Activated naive CD8-positive, alpha-beta T cell treated with anti-CD3 and anti-CD28 coated beads, Interleukin-2, amount 10 ng/mL, durations not matched to agents 7 days and 5 days (primary cell): Measurements from ENCODE around the gene GARIN3. TPM values are rescaled to one million over a fixed set of nuclear protein-coding genes. Genes with fewer than 3 reads are reported as not detected.

Source experiments
- ATAC-seq: fragments of 150-1000 bp; cut with Tn5 transposase; one replicate; pipeline ENCODE4 v1.10.0; 2021; ENCODE audit warnings: low read depth, moderate library complexity
- POLR2A ChIA-PET: fragments of 350-600 bp; sonication (Branson Sonifier 250); formaldehyde crosslinking; loops from one replicate; lab custom pipeline; 2021; ENCODE audit warnings: antibody characterized with exemption; lab: Charles Lee
- DNase-seq: peaks from one replicate; pipeline ENCODE4 v3.0.0; 2021
- H3K27ac Mint-ChIP-seq: one replicate; pipeline ENCODE4 v1.8.0; 2022; ENCODE audit warnings: mild to moderate bottlenecking, mixed read lengths
- H3K27me3 Mint-ChIP-seq: one replicate; pipeline ENCODE4 v1.8.0; 2022; ENCODE audit warnings: mild to moderate bottlenecking, moderate library complexity, mixed read lengths
- H3K36me3 Mint-ChIP-seq: one replicate; pipeline ENCODE4 v1.8.0; 2021; ENCODE audit warnings: mild to moderate bottlenecking, mixed read lengths
- H3K4me1 Mint-ChIP-seq: one replicate; pipeline ENCODE4 v1.8.0; 2021; ENCODE audit warnings: mixed read lengths
- H3K4me3 Mint-ChIP-seq: one replicate; pipeline ENCODE4 v1.8.0; 2022; ENCODE audit warnings: mild to moderate bottlenecking, moderate library complexity, mixed read lengths
- H3K9me3 Mint-ChIP-seq: one replicate; pipeline ENCODE4 v1.8.0; 2021; ENCODE audit warnings: mixed read lengths
- total RNA-seq, 2 experiments: library from RNA; stranded (reverse); gene quantifications; one replicate each; pipeline ENCODE4 v1.2.3, GENCODE V29; 2021

Gene GARIN3
- total RNA-seq, 2 experiments from 2014 or later, result not detected

DNA sequence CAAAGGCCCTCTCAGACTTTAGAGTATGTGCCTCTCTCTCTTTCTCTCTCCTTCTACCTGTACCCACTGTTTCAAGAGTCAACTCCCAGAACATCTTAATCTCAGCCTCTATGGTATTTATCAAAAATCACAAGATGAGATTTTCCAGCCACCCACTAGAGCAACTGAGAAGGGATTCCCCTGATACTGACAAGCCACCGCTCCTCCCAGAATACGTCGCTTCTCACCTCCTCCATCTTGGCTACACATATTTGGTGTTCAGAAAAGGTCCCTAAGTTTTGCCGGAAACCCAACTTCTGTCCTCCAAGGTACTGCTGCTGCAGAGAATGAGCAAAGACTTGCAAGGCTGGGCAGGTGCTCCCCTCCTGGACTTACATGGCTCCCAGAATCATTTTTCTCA, 6.1 kb downstream of the GARIN3 start:
- Mint-ChIP-seq H3K36me3 (peaks cover 2% of the 10 kb centered on the region), H3K4me1 (peaks cover 51% of the 10 kb centered on the region), H3K9me3 (no peaks in the 10 kb centered on the region), H3K4me3 (peak overlapping the region; percentile 47), H3K27me3 (no peaks in the 10 kb centered on the region), H3K27ac (peak overlapping the region; percentile 52)
- POLR2A ChIA-PET, result no interaction called here
- ATAC-seq (no peak), DNase-seq (no peak)

DNA sequence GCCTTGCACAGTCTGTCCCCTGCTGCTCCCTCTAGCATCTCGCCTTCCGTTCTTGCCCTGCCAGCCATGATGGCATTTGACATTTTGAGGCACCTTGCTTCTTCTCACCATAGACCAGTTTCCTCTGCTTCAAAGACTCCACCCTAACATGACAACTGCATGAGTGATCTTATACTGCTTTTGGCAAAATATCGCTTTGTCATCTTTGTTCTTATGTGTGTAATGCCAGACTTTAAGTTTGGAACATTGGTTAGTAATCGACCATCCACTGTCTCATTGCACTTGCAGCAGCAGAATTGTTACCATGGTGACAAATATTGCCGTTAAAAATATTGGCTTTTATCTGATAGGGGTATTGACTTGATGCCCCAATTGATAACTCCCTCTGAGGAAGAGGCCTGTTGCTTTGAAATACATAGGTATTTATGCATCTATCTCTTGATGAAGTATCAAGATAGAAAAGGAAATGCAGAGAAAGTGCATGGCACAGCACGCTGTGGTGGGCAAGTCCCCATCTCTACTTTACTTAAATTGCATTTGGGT, 6.8 kb downstream of the GARIN3 start:
- peaks cover 2% of the 10 kb centered on the region for H3K36me3 Mint-ChIP-seq
- H3K9me3 Mint-ChIP-seq, result no peaks in the 10 kb centered on the region
- DNase-seq (no peak), ATAC-seq (peak; percentile 60)
- peak overlapping the region; percentile 52 for H3K27ac Mint-ChIP-seq
- peaks cover 54% of the 10 kb centered on the region for H3K4me1 Mint-ChIP-seq
- no peaks in the 10 kb centered on the region for H3K27me3 Mint-ChIP-seq
- peak overlapping the region; percentile 29 for H3K4me3 Mint-ChIP-seq
- POLR2A ChIA-PET, result no interaction called here

DNA sequence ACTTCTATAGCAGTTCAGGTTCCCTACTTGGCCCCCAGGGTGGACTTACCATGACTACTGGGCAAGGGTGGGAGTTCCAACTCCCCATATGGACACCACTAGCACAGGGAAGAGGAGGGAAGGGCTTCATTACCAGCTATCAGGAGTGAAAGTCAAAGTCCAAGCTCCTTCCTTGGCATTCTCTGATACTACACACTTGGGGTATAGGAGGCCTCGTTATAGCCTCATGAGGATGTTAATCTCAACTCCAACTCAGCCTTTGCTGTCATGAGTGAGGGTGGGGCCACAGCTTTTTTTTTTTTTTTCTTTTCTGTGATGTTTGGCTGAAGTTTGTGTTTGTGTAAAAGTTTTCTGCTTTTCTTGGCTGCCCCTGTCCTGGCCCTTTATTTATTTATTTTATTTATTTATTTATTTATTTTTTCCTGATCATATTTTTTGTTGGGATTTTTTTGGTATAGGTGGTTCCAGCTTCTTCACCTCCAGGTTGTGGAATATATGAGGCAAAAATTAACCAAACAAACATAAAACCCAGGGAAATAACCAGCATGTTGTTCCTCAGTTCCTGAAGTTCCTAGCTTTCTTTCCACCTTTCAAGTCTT, 8.7 kb downstream of the GARIN3 start:
- peaks cover 2% of the 10 kb centered on the region for H3K36me3 Mint-ChIP-seq
- peaks cover 60% of the 10 kb centered on the region for H3K4me1 Mint-ChIP-seq
- no peaks in the 10 kb centered on the region for H3K9me3 Mint-ChIP-seq
- DNase-seq, result no peak
- no peaks in the 10 kb centered on the region for H3K27me3 Mint-ChIP-seq
- ATAC-seq, result no peak
- POLR2A ChIA-PET, result interaction anchor here (1.3 to 10.5 kb wide), 4 partner anchors 10 to 95 kb away, joined by 3 to 194 read pairs (median 26); partner anchors contain the start of genes GARIN3, ITK and MED7
- no peak overlapping the region for H3K4me3 Mint-ChIP-seq
- H3K27ac Mint-ChIP-seq, result peak overlapping the region; percentile 30

DNA sequence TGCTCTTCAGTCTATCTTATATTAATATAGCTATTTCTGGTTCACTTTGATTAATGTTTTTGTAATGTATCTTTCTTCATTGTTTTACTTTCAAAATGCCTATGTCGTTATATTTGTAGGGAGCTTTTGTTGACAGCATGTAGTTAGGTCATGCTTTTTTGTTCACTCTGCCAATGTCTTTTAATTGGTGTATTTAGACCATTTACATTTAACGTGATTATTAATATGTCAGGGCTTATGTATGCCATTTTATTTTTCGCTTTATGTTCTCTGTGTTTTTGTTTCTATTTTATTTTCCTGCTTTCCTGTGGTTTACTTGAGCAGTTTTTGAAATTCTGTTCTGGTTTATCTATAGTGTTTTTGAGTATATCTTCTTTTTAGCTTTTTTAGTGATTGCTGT, 10.8 kb downstream of the GARIN3 start:
- Mint-ChIP-seq H3K36me3 (peaks cover 2% of the 10 kb centered on the region), H3K4me1 (peaks cover 62% of the 10 kb centered on the region), H3K4me3 (peak overlapping the region; percentile 86), H3K9me3 (no peaks in the 10 kb centered on the region), H3K27ac (peak overlapping the region; percentile 95), H3K27me3 (no peaks in the 10 kb centered on the region)
- ATAC-seq (no peak), DNase-seq (no peak)
- POLR2A ChIA-PET, result interaction anchor here (0.5 to 10.5 kb wide), 10 partner anchors 12 to 116 kb away, joined by 3 to 194 read pairs (median 4); partner anchors contain the start of genes GARIN3, ITK and MED7

DNA sequence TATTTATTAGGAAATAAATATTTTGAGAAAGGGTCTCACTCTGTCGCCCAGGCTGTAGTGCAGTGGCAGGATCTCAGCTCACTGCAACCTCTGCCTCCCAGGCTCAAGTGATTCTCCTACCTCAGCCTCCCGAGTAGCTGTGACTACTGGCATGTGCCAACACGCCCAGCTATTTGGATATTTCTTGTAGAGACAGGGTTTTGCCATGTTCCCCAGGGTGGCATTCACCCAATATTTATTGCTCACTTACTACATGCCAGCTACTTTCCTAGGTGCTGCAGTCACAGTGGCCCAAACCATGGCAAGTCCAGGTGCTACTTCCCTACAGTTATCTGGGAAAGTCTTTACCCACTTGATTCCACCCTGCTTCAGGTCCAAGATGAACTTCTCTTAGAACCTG, 15.1 kb downstream of the GARIN3 start:
- no peak overlapping the region for H3K4me3 Mint-ChIP-seq
- POLR2A ChIA-PET, result interaction anchor here (10.5 kb wide), 1 partner anchor 35 kb away, joined by 194 read pairs; the partner anchor contains the start of gene ITK
- H3K27me3 Mint-ChIP-seq, result no peaks in the 10 kb centered on the region
- H3K4me1 Mint-ChIP-seq, result peaks cover 49% of the 10 kb centered on the region
- peak overlapping the region; percentile 81 for H3K27ac Mint-ChIP-seq
- DNase-seq (no peak), ATAC-seq (no peak)
- H3K36me3 Mint-ChIP-seq, result no peaks in the 10 kb centered on the region
- H3K9me3 Mint-ChIP-seq, result no peaks in the 10 kb centered on the region

DNA sequence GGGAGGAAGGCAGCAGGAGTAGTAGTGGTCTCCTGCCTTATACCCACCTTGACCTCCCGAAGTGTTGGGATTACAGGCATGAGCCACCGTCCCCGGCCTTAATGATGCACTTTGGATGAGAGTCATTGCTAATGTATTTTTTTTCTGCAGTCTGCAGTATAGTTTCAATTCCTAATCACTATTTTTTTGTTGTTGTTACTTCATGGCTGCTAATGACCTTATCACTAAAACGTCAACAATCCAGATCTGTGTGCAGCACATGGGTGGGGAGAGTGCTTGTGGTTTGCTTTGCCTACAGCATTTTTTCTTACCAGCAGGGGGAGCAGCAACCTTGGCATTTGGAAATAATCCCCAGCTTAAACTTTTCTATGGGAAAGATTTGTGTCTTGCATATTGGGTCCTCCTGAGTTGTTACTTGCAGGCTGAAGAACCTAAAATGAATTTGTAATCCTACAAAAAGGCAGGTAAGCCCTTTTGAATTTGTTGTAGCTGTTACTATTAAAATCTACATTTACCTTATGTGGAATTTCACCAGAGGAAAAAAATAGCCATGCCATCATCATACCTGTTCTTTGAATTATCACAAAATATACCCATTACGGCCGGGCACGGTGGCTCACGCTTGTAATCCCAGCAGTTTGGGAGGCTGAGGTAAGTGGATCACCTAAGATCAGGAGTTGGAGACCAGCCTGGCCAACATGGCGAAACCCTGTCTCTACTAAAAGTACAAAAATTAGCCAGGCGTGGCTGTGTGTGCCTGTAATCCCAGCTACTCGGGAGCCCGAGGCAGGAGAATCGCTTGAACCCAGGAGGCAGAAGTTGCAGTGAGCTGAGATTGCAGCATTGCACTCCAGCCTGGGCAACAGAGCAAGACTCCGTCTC, 17.1 kb downstream of the GARIN3 start:
- Mint-ChIP-seq H3K36me3 (no peaks in the 10 kb centered on the region), H3K27me3 (no peaks in the 10 kb centered on the region), H3K9me3 (no peaks in the 10 kb centered on the region), H3K27ac (peak overlapping the region; percentile 69), H3K4me1 (peaks cover 35% of the 10 kb centered on the region), H3K4me3 (no peak overlapping the region)
- POLR2A ChIA-PET, result interaction anchor here (0.9 to 10.5 kb wide), 7 partner anchors 26 to 140 kb away, joined by 3 to 194 read pairs (median 5); partner anchors contain the start of gene ITK
- peak; percentile 60 for DNase-seq
- ATAC-seq, result peak; percentile 64

DNA sequence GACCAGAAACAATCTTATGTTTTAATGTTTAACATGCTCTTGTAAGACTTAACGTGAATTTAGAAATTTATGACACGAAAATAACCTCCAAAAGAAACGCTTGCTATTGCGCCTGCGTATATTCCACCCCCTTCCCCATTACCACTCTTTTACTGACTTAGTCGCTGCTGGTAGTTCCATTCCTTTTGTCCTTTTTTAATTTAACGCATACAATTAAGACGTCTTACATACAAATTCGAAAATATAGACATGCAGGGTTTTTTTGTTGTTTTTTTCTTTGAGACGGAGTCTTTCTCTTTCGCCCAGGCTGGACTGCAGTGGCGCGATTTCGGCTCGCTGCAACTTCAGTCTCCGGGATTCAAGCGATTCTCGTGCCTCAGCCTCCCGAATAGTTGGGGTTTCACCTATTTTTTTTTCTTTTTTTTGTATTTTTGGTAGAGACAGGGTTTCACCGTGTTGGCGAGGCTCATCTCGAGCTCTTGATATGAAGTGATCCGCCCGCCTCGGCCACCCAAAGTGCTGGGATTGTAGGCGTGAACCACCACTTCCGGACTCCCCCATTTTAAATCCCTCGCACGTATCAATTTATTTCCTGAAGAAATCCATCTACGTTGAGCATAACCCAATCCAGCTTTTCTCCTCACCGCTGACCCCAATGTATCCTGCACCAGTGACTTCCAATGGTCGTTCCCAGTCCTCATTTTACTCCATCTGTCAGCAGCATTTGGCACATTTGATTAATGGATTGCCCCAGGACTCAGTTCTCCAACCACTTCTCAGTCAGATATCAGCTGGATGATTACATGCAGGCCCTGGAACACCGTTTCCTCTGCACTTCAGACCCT, 22.7 kb downstream of the GARIN3 start:
- DNase-seq (peak; percentile 60), ATAC-seq (peak; percentile 48)
- Mint-ChIP-seq H3K4me1 (peaks cover 24% of the 10 kb centered on the region), H3K9me3 (peaks cover 4% of the 10 kb centered on the region), H3K27me3 (no peaks in the 10 kb centered on the region), H3K4me3 (peak overlapping the region; percentile 86), H3K27ac (peak overlapping the region; percentile 96), H3K36me3 (peaks cover 23% of the 10 kb centered on the region)
- POLR2A ChIA-PET, result interaction anchor here (0.6 to 3.1 kb wide), 44 partner anchors 10 to 600 kb away, joined by 3 to 60 read pairs (median 4); partner anchors contain the start of genes CYFIP2, HAVCR2, ITK and LSM11

DNA sequence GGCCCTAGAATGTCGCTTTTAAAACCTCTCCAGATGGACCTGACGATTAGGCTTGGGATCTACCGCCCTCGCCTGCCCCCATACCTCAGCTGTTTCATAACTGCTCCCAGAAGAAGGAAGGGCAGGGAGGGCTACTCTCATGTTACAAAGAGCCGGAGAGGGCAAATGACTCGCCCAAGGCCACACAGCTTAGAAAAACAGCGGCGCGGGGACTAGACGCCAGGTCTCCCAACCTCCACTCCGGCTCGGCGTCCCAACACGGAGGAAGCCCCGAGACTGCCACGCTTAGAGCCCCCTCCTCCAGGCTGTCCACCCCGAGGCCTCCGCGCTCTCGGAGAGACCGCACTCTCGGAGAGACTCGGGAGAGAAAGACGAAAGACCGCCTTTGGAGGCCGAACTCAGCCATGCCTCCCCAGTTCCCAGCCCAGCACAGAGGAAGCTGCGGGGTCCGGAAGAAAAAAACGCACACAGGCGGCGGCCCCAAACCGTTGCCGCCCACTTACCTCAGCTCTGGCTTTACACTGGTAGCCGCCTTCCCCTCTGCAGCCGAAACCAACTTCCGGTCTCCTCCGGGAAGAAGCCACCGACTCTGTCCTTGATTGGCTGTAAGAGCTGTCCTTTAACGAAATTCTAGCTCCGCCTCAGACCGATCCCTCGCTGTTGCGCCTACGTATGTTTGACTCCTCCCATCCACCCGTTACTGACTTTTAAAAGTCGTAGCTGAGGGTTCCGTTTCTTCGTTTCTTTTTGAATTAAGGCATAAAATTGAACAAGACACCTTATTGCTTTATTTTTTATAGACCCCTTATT, 23.5 kb downstream of the GARIN3 start, which contains the start of gene MED7:
Gene MED7 (minus strand): TSS at position 549 of the 810 bp plus-strand sequence. CDS start 3,434 bp downstream, outside the sequence.
- POLR2A ChIA-PET, result interaction anchor here (0.5 to 3.1 kb wide), 50 partner anchors 9 to 601 kb away, joined by 3 to 60 read pairs (median 4); partner anchors contain the start of genes CYFIP2, HAVCR2, ITK and LSM11
- peaks cover 23% of the 10 kb centered on the region for H3K4me1 Mint-ChIP-seq
- H3K9me3 Mint-ChIP-seq, result peaks cover 4% of the 10 kb centered on the region
- ATAC-seq, result peak; percentile 98
- no peaks in the 10 kb centered on the region for H3K27me3 Mint-ChIP-seq
- H3K27ac Mint-ChIP-seq, result peak within 1 kb of the TSS; percentile 96
- H3K36me3 Mint-ChIP-seq, result peaks cover 31% of the 10 kb centered on the region
- H3K4me3 Mint-ChIP-seq, result peak within 1 kb of the TSS; percentile 86
- peak; percentile 87 for DNase-seq

DNA sequence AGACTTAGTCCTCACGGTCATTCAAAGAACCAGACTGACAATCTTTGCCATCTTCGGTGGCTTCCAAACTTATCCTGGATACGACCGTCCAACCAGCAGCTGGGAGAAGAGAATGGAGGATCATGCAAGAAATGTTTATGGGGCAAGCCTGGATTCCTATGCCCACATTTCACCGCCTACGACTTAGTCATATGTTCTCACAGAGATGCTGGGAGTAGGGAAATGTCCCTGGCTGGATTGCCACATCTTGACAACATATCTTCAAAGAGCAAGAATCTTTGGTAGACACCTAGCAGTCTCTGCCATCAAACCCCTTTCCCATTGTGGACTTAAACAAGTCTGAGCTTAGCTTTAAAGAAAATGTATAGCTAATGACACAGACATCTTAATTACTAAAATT, 28.4 kb downstream of the GARIN3 start:
- Mint-ChIP-seq H3K36me3 (peaks cover 48% of the 10 kb centered on the region), H3K4me3 (no peak overlapping the region), H3K27ac (no peak overlapping the region), H3K9me3 (peaks cover 4% of the 10 kb centered on the region), H3K4me1 (peaks cover 24% of the 10 kb centered on the region), H3K27me3 (no peaks in the 10 kb centered on the region)
- no peak for DNase-seq
- ATAC-seq, result no peak
- POLR2A ChIA-PET, result interaction anchor here (1.1 kb wide), 1 partner anchor 136 kb away, joined by 5 read pairs; no protein-coding TSS in a partner anchor

DNA sequence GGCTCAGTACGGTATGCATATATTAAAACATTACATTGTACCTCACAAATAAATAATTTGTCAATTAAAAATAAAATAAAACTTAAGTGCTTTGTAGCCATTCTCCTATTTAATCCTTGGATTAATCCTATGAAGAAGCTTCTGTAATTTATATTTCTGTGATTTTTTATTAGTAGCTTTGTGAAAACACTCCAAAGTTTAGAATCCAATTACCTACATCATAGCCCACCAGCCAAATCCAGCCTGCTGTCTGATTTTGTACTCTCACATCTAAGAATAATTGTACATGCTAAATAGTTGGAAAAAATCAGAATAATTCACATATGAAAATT, 33.8 kb downstream of the GARIN3 start:
- Mint-ChIP-seq H3K4me1 (peaks cover 29% of the 10 kb centered on the region), H3K27me3 (no peaks in the 10 kb centered on the region), H3K36me3 (peaks cover 19% of the 10 kb centered on the region), H3K27ac (no peak overlapping the region), H3K9me3 (no peaks in the 10 kb centered on the region), H3K4me3 (no peak overlapping the region)
- ATAC-seq, result no peak
- DNase-seq, result no peak
- POLR2A ChIA-PET, result interaction anchor here (0.9 to 4.2 kb wide), 4 partner anchors 11 to 24 kb away, joined by 3 to 29 read pairs (median 5); partner anchors contain the start of genes HAVCR2 and MED7

DNA sequence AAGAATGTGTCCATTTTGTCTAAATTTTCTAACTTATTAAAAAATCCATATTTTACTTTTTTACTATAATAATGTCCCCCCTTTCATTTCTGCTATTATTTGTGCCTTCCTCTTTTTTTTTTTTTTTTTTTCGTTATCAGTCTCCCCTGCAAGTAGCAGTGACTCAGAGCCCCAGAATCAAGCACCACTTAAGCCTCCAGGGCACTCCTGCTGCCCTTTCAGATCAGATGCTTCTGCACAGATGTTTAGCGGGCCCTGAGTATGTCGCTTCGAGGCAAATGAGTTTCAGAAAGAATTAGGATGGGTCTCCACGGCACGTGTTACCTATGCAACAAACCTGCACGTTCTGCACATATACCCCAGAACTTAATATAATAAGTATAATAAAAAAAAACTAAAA, 35.1 kb downstream of the GARIN3 start:
- DNase-seq (no peak), ATAC-seq (no peak)
- peaks cover 20% of the 10 kb centered on the region for H3K36me3 Mint-ChIP-seq
- H3K27me3 Mint-ChIP-seq, result no peaks in the 10 kb centered on the region
- H3K4me1 Mint-ChIP-seq, result peaks cover 31% of the 10 kb centered on the region
- POLR2A ChIA-PET, result interaction anchor here (0.7 to 2.1 kb wide), 4 partner anchors 11 to 189 kb away, joined by 4 to 8 read pairs (median 5); partner anchors contain the start of genes HAVCR2 and MED7
- peaks cover 7% of the 10 kb centered on the region for H3K9me3 Mint-ChIP-seq
- H3K27ac Mint-ChIP-seq, result peak overlapping the region; percentile 65
- peak overlapping the region; percentile 31 for H3K4me3 Mint-ChIP-seq
